Upper lobe of left lung (tissue), 4 donors: ENCODE data around the gene PBLD.

Source experiments
- CTCF ChIP-seq, 6 experiments: fragments of 450-650 bp in 4 of 6; fragments of 200-600 bp in 2 of 6; sonication (generic) in 2 of 6; IDR thresholded peaks; one replicate each; pipeline ENCODE4 v1.5.1; 2016 to 2019; ENCODE audit warnings: antibody characterized with exemption in 6 of 6
- POLR2AphosphoS5 ChIP-seq, 2 donors: sonication (generic); formaldehyde crosslinking; IDR thresholded peaks; one replicate each; pipeline ENCODE4 v1.5.1; 2017; ENCODE audit warnings: antibody characterized with exemption in 2 of 2

GRCh38 chr10:68348265-68348741 is 15.6 kb upstream of the PBLD start:
- TF ChIP-seq CTCF (IDR thresholded peaks at IDR 0.05) (peak; percentile 17 to 60 (median 52)), POLR2AphosphoS5 (IDR thresholded peaks at IDR 0.05) (no peak)
